ENCODE data around the gene JAM3. TPM values are rescaled to one million over a fixed set of nuclear protein-coding genes. Genes with fewer than 3 reads are reported as not detected.

The JAM3 gene
- total RNA-seq, 1 donor from 2014 or later: 68.1 TPM

- Histone ChIP-seq H3F3A (ENCODE audit: low read depth) (no peaks in the 10 kb centered on the region), H3K79me2 (ENCODE audit: low read depth) (no peaks in the 10 kb centered on the region), H3K4me2 (no peak overlapping the region), H3K9me3 (ENCODE audit: low read depth) (no peaks in the 10 kb centered on the region), H3K4me3 (no peak overlapping the region), H3K27ac (no peak overlapping the region), H4K20me1 (ENCODE audit: low read depth) (no peaks in the 10 kb centered on the region), H3K9ac (no peak overlapping the region), H3K4me1 (peaks cover 5% of the 10 kb centered on the region), H3K36me3 (no peaks in the 10 kb centered on the region), H3K27me3 (peaks cover 17% of the 10 kb centered on the region), H2AFZ (replicated peaks) (no peak overlapping the region)
- Mint-ChIP-seq H3K27me3 (ENCODE audit: insufficient read depth, low read depth) (peaks cover 7% of the 10 kb centered on the region), H3K4me3 (no peak overlapping the region), H3K4me1 (peaks cover 27% of the 10 kb centered on the region), H3K27ac (no peak overlapping the region), H3K9me3 (peaks cover 3% of the 10 kb centered on the region), H3K36me3 (no peaks in the 10 kb centered on the region)
- no peak for DNase-seq (ENCODE audit: low spot score)
- no peak for TF ChIP-seq CTCF (IDR thresholded peaks at IDR 0.05)
- TF ChIP-seq EZH2 (IDR thresholded peaks at IDR 0.05): no peak
- TF ChIP-seq EZH2phosphoT487 (IDR thresholded peaks at IDR 0.05): no peak
Measured at GRCh38 chr11:134021326-134021725, 47.5 kb upstream of the JAM3 start.

DNA sequence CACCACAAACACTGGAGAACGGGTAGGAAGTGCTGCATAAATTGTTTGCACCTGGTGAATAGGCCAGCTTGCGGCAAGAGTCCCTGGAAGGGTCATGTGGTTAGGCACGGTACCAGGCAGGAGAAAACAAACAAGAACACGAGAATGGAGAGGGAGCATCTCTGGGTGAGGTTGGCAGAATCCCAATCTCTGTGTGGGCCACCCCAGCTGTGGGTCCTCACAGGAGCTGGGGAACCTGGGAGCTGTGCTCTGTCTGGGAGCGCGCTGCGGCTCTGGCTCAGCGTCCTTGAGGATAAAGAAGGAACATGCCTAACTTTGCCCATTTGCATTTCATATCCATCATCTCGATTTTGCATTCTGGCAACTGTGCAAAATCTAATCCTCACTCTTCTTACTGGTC, 46.1 kb upstream of the JAM3 start:
- H3K27ac ChIP-seq: no peak overlapping the region
- no peaks in the 10 kb centered on the region for H4K20me1 ChIP-seq (ENCODE audit: low read depth)
- Mint-ChIP-seq H3K4me3 (no peak overlapping the region), H3K9me3 (peaks cover 3% of the 10 kb centered on the region), H3K36me3 (no peaks in the 10 kb centered on the region), H3K4me1 (peaks cover 41% of the 10 kb centered on the region), H3K27ac (no peak overlapping the region), H3K27me3 (ENCODE audit: insufficient read depth, low read depth) (peaks cover 17% of the 10 kb centered on the region)
- H3K4me3 ChIP-seq: no peak overlapping the region
- no peaks in the 10 kb centered on the region for H3K79me2 ChIP-seq (ENCODE audit: low read depth)
- no peak for DNase-seq (ENCODE audit: low spot score)
- peaks cover 15% of the 10 kb centered on the region for H3K4me1 ChIP-seq
- H2AFZ ChIP-seq (replicated peaks): no peak overlapping the region
- H3K9ac ChIP-seq: no peak overlapping the region
- no peaks in the 10 kb centered on the region for H3K9me3 ChIP-seq (ENCODE audit: low read depth)
- H3K27me3 ChIP-seq: peaks cover 12% of the 10 kb centered on the region
- no peak overlapping the region for H3K4me2 ChIP-seq
- peaks cover 7% of the 10 kb centered on the region for H3F3A ChIP-seq (ENCODE audit: low read depth)
- H3K36me3 ChIP-seq: no peaks in the 10 kb centered on the region
- TF ChIP-seq EZH2 (IDR thresholded peaks at IDR 0.05) (no peak), CTCF (IDR thresholded peaks at IDR 0.05) (no peak), EZH2phosphoT487 (IDR thresholded peaks at IDR 0.05) (no peak)

DNA sequence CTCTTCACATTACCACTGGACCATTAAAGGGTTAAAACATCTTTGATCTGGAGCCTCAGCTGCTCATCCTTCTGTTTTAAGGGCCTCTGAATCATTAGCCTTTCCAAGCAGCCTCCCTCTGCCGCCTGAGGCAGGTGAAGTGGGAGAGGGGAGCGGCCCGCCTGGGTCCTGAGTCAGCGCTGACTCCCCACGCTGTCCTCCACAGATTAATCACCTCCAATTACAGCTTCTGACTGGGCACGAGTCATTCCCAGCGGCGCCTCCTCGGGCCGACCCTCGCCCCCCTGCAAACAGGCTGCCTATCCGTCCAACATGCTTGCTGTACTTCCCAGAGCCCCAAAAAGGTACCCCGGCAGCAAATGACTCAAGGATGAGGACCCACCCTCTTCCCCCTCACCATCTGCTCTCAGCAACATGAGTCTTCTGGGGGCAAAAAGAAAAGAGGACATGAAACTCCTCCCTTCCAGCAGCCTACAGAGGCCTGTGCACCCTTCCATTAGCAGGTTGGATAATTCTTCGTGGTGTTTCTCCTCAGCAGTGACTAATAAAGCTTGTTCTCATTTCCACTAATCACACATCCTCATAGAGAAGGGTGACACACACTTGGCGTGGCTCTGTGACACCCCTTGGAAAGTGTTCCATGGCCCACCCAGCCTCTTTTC, 44.3 kb upstream of the JAM3 start:
- Histone ChIP-seq H3K36me3 (no peaks in the 10 kb centered on the region), H3K9ac (no peak overlapping the region), H3K79me2 (ENCODE audit: low read depth) (no peaks in the 10 kb centered on the region), H4K20me1 (ENCODE audit: low read depth) (no peaks in the 10 kb centered on the region), H3K4me3 (no peak overlapping the region), H3K9me3 (ENCODE audit: low read depth) (no peaks in the 10 kb centered on the region), H3K27me3 (peaks cover 25% of the 10 kb centered on the region), H2AFZ (replicated peaks) (no peak overlapping the region), H3K27ac (no peak overlapping the region), H3K4me1 (peaks cover 15% of the 10 kb centered on the region), H3K4me2 (no peak overlapping the region), H3F3A (ENCODE audit: low read depth) (peaks cover 7% of the 10 kb centered on the region)
- TF ChIP-seq EZH2 (IDR thresholded peaks at IDR 0.05): no peak
- TF ChIP-seq CTCF (IDR thresholded peaks at IDR 0.05): no peak
- TF ChIP-seq EZH2phosphoT487 (IDR thresholded peaks at IDR 0.05): no peak
- H3K36me3 Mint-ChIP-seq: no peaks in the 10 kb centered on the region
- H3K9me3 Mint-ChIP-seq: no peaks in the 10 kb centered on the region
- H3K27ac Mint-ChIP-seq: no peak overlapping the region
- peaks cover 19% of the 10 kb centered on the region for H3K27me3 Mint-ChIP-seq (ENCODE audit: insufficient read depth, low read depth)
- H3K4me3 Mint-ChIP-seq: no peak overlapping the region
- H3K4me1 Mint-ChIP-seq: peaks cover 44% of the 10 kb centered on the region
- no peak for DNase-seq (ENCODE audit: low spot score)
